Activated naive CD8-positive, alpha-beta T cell (primary cell): Measurements from ENCODE around the gene PANX1.

ENCODE experiments used
- H3K27ac Mint-ChIP-seq: one replicate; pipeline ENCODE4 v1.8.0; 2021; ENCODE audit warnings: mixed read lengths
- H3K27me3 Mint-ChIP-seq: one replicate; pipeline ENCODE4 v1.8.0; 2021; ENCODE audit warnings: mixed read lengths
- H3K36me3 Mint-ChIP-seq: one replicate; pipeline ENCODE4 v1.8.0; 2021; ENCODE audit warnings: mixed read lengths
- H3K4me1 Mint-ChIP-seq: one replicate; pipeline ENCODE4 v1.8.0; 2021; ENCODE audit warnings: low read depth, mixed read lengths
- H3K4me3 Mint-ChIP-seq: one replicate; pipeline ENCODE4 v1.8.0; 2021; ENCODE audit warnings: mild to moderate bottlenecking, mixed read lengths
- H3K9me3 Mint-ChIP-seq: one replicate; pipeline ENCODE4 v1.8.0; 2021; ENCODE audit warnings: low read depth, mixed read lengths

PANX1 gene

GRCh38 chr11:94128746-94129511 lies at the start of gene PANX1:
PANX1 (plus strand) TSS chr11:94128841; CDS start chr11:94129313, 472 bp downstream.
- Mint-ChIP-seq H3K4me1 (peaks cover 29% of the 10 kb centered on the region), H3K4me3 (peak within 1 kb of the TSS; percentile 92), H3K27me3 (no peaks in the 10 kb centered on the region), H3K36me3 (no peaks in the 10 kb centered on the region), H3K27ac (peak within 1 kb of the TSS; percentile 90), H3K9me3 (no peaks in the 10 kb centered on the region)

- Mint-ChIP-seq H3K9me3 (no peaks in the 10 kb centered on the region), H3K27ac (no peak overlapping the region), H3K36me3 (no peaks in the 10 kb centered on the region), H3K4me3 (no peak overlapping the region), H3K27me3 (peaks cover 13% of the 10 kb centered on the region), H3K4me1 (no peaks in the 10 kb centered on the region)
These were observed 44.5 kb upstream of the PANX1 start for GRCh38 chr11:94084164-94084563.

GRCh38 chr11:94088906-94089305 lies 39.7 kb upstream of the PANX1 start:
- Mint-ChIP-seq H3K27ac (no peak overlapping the region), H3K4me1 (no peaks in the 10 kb centered on the region), H3K36me3 (no peaks in the 10 kb centered on the region), H3K4me3 (no peak overlapping the region), H3K27me3 (peaks cover 7% of the 10 kb centered on the region), H3K9me3 (no peaks in the 10 kb centered on the region)

GRCh38 chr11:94089341-94089740 lies 39.3 kb upstream of the PANX1 start:
- Mint-ChIP-seq H3K9me3 (no peaks in the 10 kb centered on the region), H3K4me1 (no peaks in the 10 kb centered on the region), H3K4me3 (no peak overlapping the region), H3K36me3 (no peaks in the 10 kb centered on the region), H3K27ac (no peak overlapping the region), H3K27me3 (peaks cover 7% of the 10 kb centered on the region)

- Mint-ChIP-seq H3K9me3 (no peaks in the 10 kb centered on the region), H3K4me1 (no peaks in the 10 kb centered on the region), H3K27ac (no peak overlapping the region)
These were observed 38.2 kb upstream of the PANX1 start for GRCh38 chr11:94090401-94090800.

GRCh38 chr11:94091091-94091490 lies 37.5 kb upstream of the PANX1 start:
- H3K4me1 Mint-ChIP-seq, result no peaks in the 10 kb centered on the region
- H3K27me3 Mint-ChIP-seq, result peaks cover 4% of the 10 kb centered on the region
- H3K9me3 Mint-ChIP-seq, result no peaks in the 10 kb centered on the region
- H3K36me3 Mint-ChIP-seq, result no peaks in the 10 kb centered on the region
- no peak overlapping the region for H3K27ac Mint-ChIP-seq
- no peak overlapping the region for H3K4me3 Mint-ChIP-seq

More at GRCh38 chr11:94090401-94090800, 38.2 kb upstream of the PANX1 start:
- Mint-ChIP-seq H3K27me3 (peaks cover 7% of the 10 kb centered on the region), H3K4me3 (no peak overlapping the region), H3K36me3 (no peaks in the 10 kb centered on the region)

GRCh38 chr11:94100253-94100652 lies 28.4 kb upstream of the PANX1 start:
- H3K36me3 Mint-ChIP-seq, result no peaks in the 10 kb centered on the region
- H3K27me3 Mint-ChIP-seq, result peaks cover 3% of the 10 kb centered on the region
- no peaks in the 10 kb centered on the region for H3K4me1 Mint-ChIP-seq
- no peak overlapping the region for H3K27ac Mint-ChIP-seq
- H3K9me3 Mint-ChIP-seq, result no peaks in the 10 kb centered on the region
- H3K4me3 Mint-ChIP-seq, result no peak overlapping the region

GRCh38 chr11:94103471-94103870 lies 25.2 kb upstream of the PANX1 start:
- H3K27me3 Mint-ChIP-seq, result peaks cover 4% of the 10 kb centered on the region
- H3K36me3 Mint-ChIP-seq, result no peaks in the 10 kb centered on the region
- H3K9me3 Mint-ChIP-seq, result no peaks in the 10 kb centered on the region
- no peak overlapping the region for H3K27ac Mint-ChIP-seq
- no peak overlapping the region for H3K4me3 Mint-ChIP-seq
- no peaks in the 10 kb centered on the region for H3K4me1 Mint-ChIP-seq

GRCh38 chr11:94104734-94105133 lies 23.9 kb upstream of the PANX1 start:
- Mint-ChIP-seq H3K36me3 (no peaks in the 10 kb centered on the region), H3K27me3 (peaks cover 2% of the 10 kb centered on the region), H3K9me3 (no peaks in the 10 kb centered on the region), H3K27ac (no peak overlapping the region), H3K4me1 (no peaks in the 10 kb centered on the region), H3K4me3 (no peak overlapping the region)

- Mint-ChIP-seq H3K27me3 (peaks cover 4% of the 10 kb centered on the region), H3K27ac (no peak overlapping the region), H3K9me3 (no peaks in the 10 kb centered on the region), H3K36me3 (no peaks in the 10 kb centered on the region), H3K4me3 (no peak overlapping the region), H3K4me1 (no peaks in the 10 kb centered on the region)
These were observed 21.9 kb upstream of the PANX1 start for GRCh38 chr11:94106716-94107115.

GRCh38 chr11:94107363-94107762 lies 21.3 kb upstream of the PANX1 start:
- no peaks in the 10 kb centered on the region for H3K9me3 Mint-ChIP-seq
- H3K27me3 Mint-ChIP-seq, result peaks cover 4% of the 10 kb centered on the region
- no peaks in the 10 kb centered on the region for H3K36me3 Mint-ChIP-seq
- H3K27ac Mint-ChIP-seq, result no peak overlapping the region
- H3K4me1 Mint-ChIP-seq, result no peaks in the 10 kb centered on the region
- no peak overlapping the region for H3K4me3 Mint-ChIP-seq

GRCh38 chr11:94111241-94111640 lies 17.4 kb upstream of the PANX1 start:
- H3K9me3 Mint-ChIP-seq, result no peaks in the 10 kb centered on the region
- H3K27ac Mint-ChIP-seq, result no peak overlapping the region
- peaks cover 19% of the 10 kb centered on the region for H3K27me3 Mint-ChIP-seq
- peaks cover 3% of the 10 kb centered on the region for H3K36me3 Mint-ChIP-seq
- H3K4me1 Mint-ChIP-seq, result no peaks in the 10 kb centered on the region
- no peak overlapping the region for H3K4me3 Mint-ChIP-seq

- no peak overlapping the region for H3K27ac Mint-ChIP-seq
- no peaks in the 10 kb centered on the region for H3K9me3 Mint-ChIP-seq
- H3K4me3 Mint-ChIP-seq, result no peak overlapping the region
- no peaks in the 10 kb centered on the region for H3K4me1 Mint-ChIP-seq
- H3K27me3 Mint-ChIP-seq, result peaks cover 18% of the 10 kb centered on the region
- peaks cover 3% of the 10 kb centered on the region for H3K36me3 Mint-ChIP-seq
These were observed 17.0 kb upstream of the PANX1 start for GRCh38 chr11:94111660-94112059.

- Mint-ChIP-seq H3K36me3 (peaks cover 3% of the 10 kb centered on the region), H3K27me3 (peaks cover 17% of the 10 kb centered on the region), H3K9me3 (no peaks in the 10 kb centered on the region), H3K4me1 (no peaks in the 10 kb centered on the region), H3K27ac (no peak overlapping the region), H3K4me3 (no peak overlapping the region)
These were observed 16.3 kb upstream of the PANX1 start for GRCh38 chr11:94112206-94112953.

GRCh38 chr11:94117197-94117574 lies 11.5 kb upstream of the PANX1 start:
- Mint-ChIP-seq H3K4me1 (no peaks in the 10 kb centered on the region), H3K9me3 (no peaks in the 10 kb centered on the region), H3K4me3 (no peak overlapping the region), H3K36me3 (peaks cover 5% of the 10 kb centered on the region), H3K27ac (no peak overlapping the region), H3K27me3 (peaks cover 17% of the 10 kb centered on the region)
